Activated T-cell treated with anti-CD3 and anti-CD28 coated beads, Interleukin-2, amount 50 U/mL, for 72 hours (primary cell): ENCODE results near the gene AMER1. TPM values are rescaled to one million over a fixed set of nuclear protein-coding genes. Genes with fewer than 3 reads are reported as not detected.

Experiments used
- ATAC-seq, 2 donors: fragments of 150-1000 bp; cut with Tn5 transposase; replicated peaks in 1 of 2; 2 replicates each; pipeline ENCODE4 v1.10.0; 2021; ENCODE audit warnings: moderate library complexity in 2 of 2, mild to moderate bottlenecking in 1 of 2
- DNase-seq, 2 donors: peaks; one replicate each; pipeline ENCODE4 v3.0.0; 2021 to 2022; ENCODE audit warnings: mixed read lengths in 1 of 2
- H3K27ac Mint-ChIP-seq: one replicate; pipeline ENCODE4 v1.8.0; 2022; ENCODE audit warnings: mild to moderate bottlenecking, moderate library complexity, mixed read lengths
- H3K27me3 Mint-ChIP-seq: one replicate; pipeline ENCODE4 v1.8.0; 2022; ENCODE audit warnings: low read depth, mixed read lengths
- H3K36me3 Mint-ChIP-seq, 2 donors: one replicate each; pipeline ENCODE4 v1.8.0; 2022; ENCODE audit warnings: mixed read lengths in 2 of 2, mild to moderate bottlenecking in 1 of 2; ENCODE audit not compliant: insufficient read depth in 2 of 2
- H3K4me1 Mint-ChIP-seq: one replicate; pipeline ENCODE4 v1.8.0; 2022; ENCODE audit warnings: low read depth, mixed read lengths
- H3K4me3 Mint-ChIP-seq, 2 donors: one replicate each; pipeline ENCODE4 v1.8.0; 2022; ENCODE audit warnings: mild to moderate bottlenecking in 2 of 2, mixed read lengths in 2 of 2, moderate library complexity in 2 of 2
- H3K9me3 Mint-ChIP-seq, 2 donors: one replicate each; pipeline ENCODE4 v1.8.0; 2022; ENCODE audit warnings: mixed read lengths in 2 of 2
- total RNA-seq, 2 donors: library from RNA; stranded (reverse); gene quantifications; one replicate each; pipeline ENCODE4 v1.2.3, GENCODE V29; 2022

AMER1 gene
- total RNA-seq, 2 donors from 2014 or later, result 3.2 to 3.6 TPM

DNA sequence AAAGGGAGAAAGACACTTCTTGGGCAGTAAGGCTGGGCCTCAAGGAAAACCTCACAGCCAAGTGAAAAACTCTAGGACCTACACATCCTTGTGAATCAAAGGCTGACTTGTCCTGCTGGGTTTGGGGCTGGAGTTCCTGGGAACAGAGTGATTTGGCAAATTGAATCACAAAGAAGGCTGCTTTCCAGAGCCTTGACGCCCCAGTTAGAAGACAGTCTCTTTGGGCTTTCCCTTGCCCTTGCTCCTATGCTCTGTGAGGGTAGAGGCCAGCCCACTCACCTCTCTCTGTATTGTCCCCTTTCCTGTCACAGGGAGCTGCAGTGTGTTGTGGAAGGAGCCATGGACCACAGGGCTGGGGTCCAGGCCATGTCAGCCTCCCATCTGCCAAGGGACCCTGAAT lies 9.6 kb downstream of the AMER1 start:
- ATAC-seq (no peak), DNase-seq (no peak)
- no peak overlapping the region for H3K4me3 Mint-ChIP-seq
- H3K4me1 Mint-ChIP-seq, result peaks cover 6% of the 10 kb centered on the region
- H3K36me3 Mint-ChIP-seq, result peaks cover 0 to 5% of the 10 kb centered on the region in 2 donors
- peaks cover 7% of the 10 kb centered on the region for H3K27me3 Mint-ChIP-seq
- H3K27ac Mint-ChIP-seq, result no peak overlapping the region
- no peaks in the 10 kb centered on the region for H3K9me3 Mint-ChIP-seq

- Mint-ChIP-seq H3K9me3 (no peaks in the 10 kb centered on the region), H3K4me3 (no peak overlapping the region), H3K4me1 (no peaks in the 10 kb centered on the region), H3K27me3 (no peaks in the 10 kb centered on the region), H3K36me3 (peaks cover 2 to 7% of the 10 kb centered on the region in 2 donors), H3K27ac (no peak overlapping the region)
- ATAC-seq, result no peak
- no peak for DNase-seq
These were observed 12.8 kb downstream of the AMER1 start for GRCh38 chrX:64192673-64193072.

DNA sequence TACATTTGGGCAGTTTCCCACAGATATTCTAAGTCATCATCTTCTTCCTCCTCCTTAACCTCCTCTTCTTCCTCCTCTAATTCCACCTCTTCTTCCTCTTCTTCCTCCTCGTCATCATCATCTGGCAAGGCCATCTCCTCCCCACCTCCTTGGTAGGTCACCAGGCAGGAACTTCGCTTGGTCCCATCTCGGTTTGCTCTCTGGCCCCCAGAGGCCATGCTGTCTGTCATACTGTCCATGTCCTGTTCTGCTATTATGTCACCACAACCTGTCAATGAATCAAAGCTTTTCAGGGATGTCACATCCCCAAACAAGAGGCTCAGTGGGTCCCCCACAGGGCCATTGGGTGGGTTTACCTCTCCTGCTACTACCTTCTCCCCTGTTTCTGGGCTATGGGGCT lies 13.5 kb downstream of the AMER1 start:
- no peaks in the 10 kb centered on the region for H3K4me1 Mint-ChIP-seq
- H3K27me3 Mint-ChIP-seq, result no peaks in the 10 kb centered on the region
- ATAC-seq (no peak), DNase-seq (no peak)
- no peaks in the 10 kb centered on the region for H3K9me3 Mint-ChIP-seq
- H3K27ac Mint-ChIP-seq, result no peak overlapping the region
- no peak overlapping the region for H3K4me3 Mint-ChIP-seq
- H3K36me3 Mint-ChIP-seq, result peaks cover 2 to 7% of the 10 kb centered on the region in 2 donors

GRCh38 chrX:64191281-64192010 lies 14.1 kb downstream of the AMER1 start:
- Mint-ChIP-seq H3K4me1 (no peaks in the 10 kb centered on the region), H3K27me3 (no peaks in the 10 kb centered on the region), H3K9me3 (no peaks in the 10 kb centered on the region), H3K27ac (no peak overlapping the region), H3K4me3 (no peak overlapping the region), H3K36me3 (peaks cover 2 to 7% of the 10 kb centered on the region in 2 donors)
- DNase-seq, result no peak
- ATAC-seq, result no peak

DNA sequence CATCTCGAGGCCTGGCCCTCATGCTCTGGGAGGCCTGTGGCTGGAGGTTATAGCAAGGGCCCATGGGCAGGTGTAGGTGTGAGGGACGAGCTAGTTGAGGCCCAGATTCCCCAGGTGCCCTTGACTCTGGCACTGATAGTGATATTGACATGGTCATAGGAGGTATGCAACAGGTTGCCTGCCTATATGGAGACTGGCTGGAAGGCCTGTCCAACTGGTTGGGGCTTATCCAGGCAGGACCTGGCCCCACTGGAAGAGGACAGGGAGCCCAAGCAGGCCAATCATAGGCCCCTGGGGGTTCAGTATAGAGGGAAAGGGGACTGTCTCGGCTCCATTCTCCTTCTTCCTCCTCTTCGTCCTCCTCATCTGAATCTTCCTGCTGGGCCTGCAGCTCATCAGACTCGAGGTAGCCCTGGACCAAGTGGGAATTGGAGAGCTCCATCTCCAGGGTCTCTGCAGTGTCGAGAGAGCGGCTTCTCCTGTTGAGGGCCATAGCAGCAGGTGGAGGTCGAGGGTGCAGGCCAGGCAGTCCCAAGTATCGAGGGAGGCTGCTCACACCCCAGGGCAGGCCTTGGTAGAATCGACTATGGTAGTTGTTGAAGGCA lies 15.3 kb downstream of the AMER1 start:
- DNase-seq (no peak), ATAC-seq (no peak)
- H3K4me1 Mint-ChIP-seq, result no peaks in the 10 kb centered on the region
- no peaks in the 10 kb centered on the region for H3K9me3 Mint-ChIP-seq
- H3K27me3 Mint-ChIP-seq, result peaks cover 6% of the 10 kb centered on the region
- H3K27ac Mint-ChIP-seq, result no peak overlapping the region
- H3K36me3 Mint-ChIP-seq, result peaks cover 2 to 7% of the 10 kb centered on the region in 2 donors
- H3K4me3 Mint-ChIP-seq, result no peak overlapping the region

DNA sequence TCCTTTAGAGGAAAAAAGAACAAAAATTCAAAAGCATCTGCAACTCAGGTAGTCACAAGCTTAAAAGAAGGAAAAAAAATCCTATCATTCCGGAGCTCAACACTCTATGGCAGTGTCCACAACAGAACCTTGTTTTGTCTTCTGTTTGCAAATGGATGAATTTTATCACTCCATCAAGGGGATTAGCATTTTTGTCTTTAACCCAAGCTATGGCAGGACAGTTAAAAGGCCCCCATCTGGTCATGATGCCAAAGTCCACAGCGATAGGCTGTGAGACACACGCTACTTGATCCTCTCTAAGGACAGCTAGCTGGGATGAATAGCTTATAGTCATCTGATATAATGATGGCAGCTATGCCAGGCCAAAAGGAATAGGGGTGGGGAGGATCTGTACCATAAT lies 16.6 kb downstream of the AMER1 start:
- no peak overlapping the region for H3K27ac Mint-ChIP-seq
- no peaks in the 10 kb centered on the region for H3K9me3 Mint-ChIP-seq
- no peaks in the 10 kb centered on the region for H3K4me1 Mint-ChIP-seq
- peaks cover 2 to 7% of the 10 kb centered on the region in 2 donors for H3K36me3 Mint-ChIP-seq
- peaks cover 6% of the 10 kb centered on the region for H3K27me3 Mint-ChIP-seq
- H3K4me3 Mint-ChIP-seq, result no peak overlapping the region
- DNase-seq (no peak), ATAC-seq (no peak)

DNA sequence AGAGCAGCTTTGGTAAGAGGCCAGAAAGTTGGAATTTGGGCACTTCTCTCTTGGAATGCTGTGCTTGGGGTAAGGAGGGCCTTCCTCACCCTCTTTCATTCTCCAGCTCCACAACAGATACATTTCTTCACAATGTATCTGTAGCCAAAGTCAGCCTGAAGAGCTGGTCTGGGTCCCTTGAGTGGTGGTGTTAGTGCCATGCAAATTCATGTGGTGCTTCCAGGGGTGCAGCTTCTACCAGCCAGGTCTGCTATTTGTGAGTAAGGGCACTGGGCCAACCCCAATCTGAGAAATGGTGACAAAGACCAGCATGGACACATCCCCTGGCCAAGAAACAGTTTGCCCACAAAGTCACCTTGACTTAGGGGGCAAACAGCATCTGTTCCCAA lies 17.8 kb downstream of the AMER1 start:
- peaks cover 2 to 7% of the 10 kb centered on the region in 2 donors for H3K36me3 Mint-ChIP-seq
- no peak overlapping the region for H3K4me3 Mint-ChIP-seq
- H3K27ac Mint-ChIP-seq, result no peak overlapping the region
- no peak for DNase-seq
- no peaks in the 10 kb centered on the region for H3K9me3 Mint-ChIP-seq
- ATAC-seq, result no peak
- no peaks in the 10 kb centered on the region for H3K4me1 Mint-ChIP-seq
- peaks cover 6% of the 10 kb centered on the region for H3K27me3 Mint-ChIP-seq

DNA sequence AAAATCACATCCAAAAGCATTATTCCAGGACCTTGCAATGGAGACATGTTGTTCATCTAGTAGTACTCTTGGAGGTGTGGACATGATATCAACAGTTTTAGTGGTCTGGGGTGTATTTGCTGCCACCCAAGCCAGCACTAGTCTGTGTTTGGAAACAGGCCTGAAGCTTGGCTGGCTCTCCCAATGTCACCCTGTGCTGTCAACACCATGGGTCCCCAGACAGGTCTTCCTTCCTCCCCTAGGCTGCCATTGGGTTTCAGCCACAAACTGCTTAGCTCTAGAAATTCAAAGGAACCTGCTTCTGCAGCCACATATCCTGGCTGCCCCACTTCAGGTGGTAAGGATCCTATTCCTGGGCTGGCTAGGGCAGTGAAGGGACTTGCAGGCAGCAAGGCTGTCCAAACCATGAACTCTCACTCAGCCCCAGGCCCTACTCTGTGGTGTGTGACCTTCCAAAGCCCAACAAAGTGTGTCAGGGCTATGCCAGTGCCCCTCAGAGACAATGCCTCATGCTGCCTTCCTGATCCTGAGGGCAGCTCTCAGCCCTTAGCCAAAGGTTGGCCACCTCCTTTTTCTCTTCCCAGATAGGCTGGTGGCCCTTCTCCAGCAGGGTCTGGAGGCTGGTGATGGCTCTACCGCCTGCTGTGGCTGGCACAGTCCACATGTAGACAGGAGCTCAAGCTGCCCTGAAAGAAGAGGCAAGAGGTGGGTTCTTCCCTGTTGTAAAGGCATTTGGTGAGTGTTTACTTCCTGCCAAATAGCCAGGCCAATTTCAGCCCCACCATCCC lies 18.3 kb downstream of the AMER1 start:
- Mint-ChIP-seq H3K27ac (no peak overlapping the region), H3K36me3 (peaks cover 2 to 5% of the 10 kb centered on the region in 2 donors), H3K4me1 (no peaks in the 10 kb centered on the region), H3K27me3 (peaks cover 6% of the 10 kb centered on the region), H3K4me3 (no peak overlapping the region), H3K9me3 (no peaks in the 10 kb centered on the region)
- ATAC-seq (no peak), DNase-seq (no peak)

DNA sequence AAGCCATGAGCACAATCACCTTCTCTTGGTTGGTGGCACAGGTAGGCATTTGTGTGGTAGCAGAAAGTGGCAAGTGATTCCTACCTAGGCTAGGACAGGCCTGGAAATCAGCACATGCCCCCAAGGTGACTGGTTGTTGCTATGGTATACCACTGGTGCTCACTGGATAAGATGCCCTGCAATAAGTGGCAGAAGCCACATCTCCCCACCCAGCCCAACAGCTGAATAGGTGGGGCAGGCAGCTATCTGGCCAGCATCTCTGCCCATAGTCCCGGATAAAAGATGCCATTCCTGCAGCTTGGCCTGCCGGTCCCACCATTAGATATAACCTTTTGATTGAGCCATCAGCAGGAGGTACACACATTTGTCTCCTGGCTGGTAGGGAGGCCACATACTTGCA lies 21.1 kb downstream of the AMER1 start:
- DNase-seq, result no peak
- H3K4me1 Mint-ChIP-seq, result no peaks in the 10 kb centered on the region
- peaks cover 14% of the 10 kb centered on the region for H3K27me3 Mint-ChIP-seq
- H3K27ac Mint-ChIP-seq, result no peak overlapping the region
- ATAC-seq, result no peak
- H3K36me3 Mint-ChIP-seq, result no peaks in the 10 kb centered on the region
- H3K4me3 Mint-ChIP-seq, result no peak overlapping the region
- H3K9me3 Mint-ChIP-seq, result no peaks in the 10 kb centered on the region

- no peak overlapping the region for H3K4me3 Mint-ChIP-seq
- no peak for ATAC-seq
- H3K4me1 Mint-ChIP-seq, result no peaks in the 10 kb centered on the region
- DNase-seq, result no peak
- peaks cover 14% of the 10 kb centered on the region for H3K27me3 Mint-ChIP-seq
- H3K36me3 Mint-ChIP-seq, result no peaks in the 10 kb centered on the region
- H3K27ac Mint-ChIP-seq, result no peak overlapping the region
- H3K9me3 Mint-ChIP-seq, result no peaks in the 10 kb centered on the region
These were observed 23.3 kb downstream of the AMER1 start for GRCh38 chrX:64182208-64182607.

GRCh38 chrX:64176876-64177275 lies 28.6 kb downstream of the AMER1 start:
- H3K4me1 Mint-ChIP-seq, result no peaks in the 10 kb centered on the region
- no peaks in the 10 kb centered on the region for H3K36me3 Mint-ChIP-seq
- ATAC-seq (no peak), DNase-seq (no peak)
- H3K27me3 Mint-ChIP-seq, result peaks cover 13% of the 10 kb centered on the region
- H3K27ac Mint-ChIP-seq, result no peak overlapping the region
- H3K9me3 Mint-ChIP-seq, result peaks cover 0 to 2% of the 10 kb centered on the region in 2 donors
- H3K4me3 Mint-ChIP-seq, result no peak overlapping the region

GRCh38 chrX:64169988-64170387 lies 35.5 kb downstream of the AMER1 start:
- peaks cover 0 to under 1% of the 10 kb centered on the region in 2 donors for H3K9me3 Mint-ChIP-seq
- no peak for ATAC-seq
- H3K36me3 Mint-ChIP-seq, result peaks cover 0 to 1% of the 10 kb centered on the region in 2 donors
- no peaks in the 10 kb centered on the region for H3K4me1 Mint-ChIP-seq
- H3K4me3 Mint-ChIP-seq, result no peak overlapping the region
- peaks cover 8% of the 10 kb centered on the region for H3K27me3 Mint-ChIP-seq
- no peak for DNase-seq
- no peak overlapping the region for H3K27ac Mint-ChIP-seq

DNA sequence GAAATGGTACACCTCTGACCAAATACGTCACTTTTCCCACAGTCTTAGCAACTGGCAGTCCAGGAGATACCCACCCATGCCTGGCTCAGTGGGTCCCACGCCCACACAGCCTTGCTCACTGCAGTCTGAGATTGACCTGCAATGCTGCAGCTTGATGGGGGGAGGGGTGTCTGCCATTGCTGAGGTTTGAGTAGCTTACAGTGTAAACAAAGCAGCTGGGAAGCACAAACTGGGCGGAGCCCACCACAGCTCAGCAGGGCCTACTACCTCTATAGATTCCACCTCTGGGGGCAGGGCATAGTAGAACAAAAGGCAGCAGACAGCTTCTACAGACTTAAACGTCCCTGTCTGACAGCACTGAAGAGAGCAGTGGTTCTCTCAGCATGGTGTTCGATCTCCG lies 52.7 kb downstream of the AMER1 start:
- Mint-ChIP-seq H3K27me3 (peaks cover 12% of the 10 kb centered on the region), H3K9me3 (peaks cover 9 to 10% of the 10 kb centered on the region in 2 donors), H3K36me3 (peaks cover 0 to 2% of the 10 kb centered on the region in 2 donors), H3K4me3 (no peak overlapping the region), H3K4me1 (no peaks in the 10 kb centered on the region), H3K27ac (no peak overlapping the region)
- DNase-seq (no peak), ATAC-seq (no peak)
